ENCODE measurements around the gene MAN1A2.

The MAN1A2 gene

GRCh38 chr1:117562581-117563491 is 195.6 kb downstream of the MAN1A2 start:
- DNase-seq = no peak

DNA sequence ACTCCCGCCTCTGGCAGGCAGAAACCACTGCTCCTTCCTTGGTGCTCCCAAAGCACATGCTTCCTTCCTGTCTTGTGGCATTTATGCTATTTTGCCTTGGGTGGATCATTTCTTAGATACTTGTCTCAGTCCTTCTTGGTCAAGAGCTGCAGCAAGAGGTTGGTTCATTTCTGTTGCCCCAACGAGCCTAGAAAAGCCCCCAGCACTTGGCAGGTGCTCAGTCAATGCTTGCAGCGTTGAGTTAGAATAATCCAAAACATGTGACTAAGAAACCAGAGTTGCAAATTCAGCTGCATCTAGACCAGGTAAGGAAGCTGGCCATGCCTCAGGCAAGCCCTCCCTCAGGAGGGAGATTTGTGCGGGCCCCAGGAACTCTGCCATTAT is 196.2 kb downstream of the MAN1A2 start:
- no peak for DNase-seq

GRCh38 chr1:117564227-117565075 is 197.2 kb downstream of the MAN1A2 start:
- DNase-seq = no peak

DNA sequence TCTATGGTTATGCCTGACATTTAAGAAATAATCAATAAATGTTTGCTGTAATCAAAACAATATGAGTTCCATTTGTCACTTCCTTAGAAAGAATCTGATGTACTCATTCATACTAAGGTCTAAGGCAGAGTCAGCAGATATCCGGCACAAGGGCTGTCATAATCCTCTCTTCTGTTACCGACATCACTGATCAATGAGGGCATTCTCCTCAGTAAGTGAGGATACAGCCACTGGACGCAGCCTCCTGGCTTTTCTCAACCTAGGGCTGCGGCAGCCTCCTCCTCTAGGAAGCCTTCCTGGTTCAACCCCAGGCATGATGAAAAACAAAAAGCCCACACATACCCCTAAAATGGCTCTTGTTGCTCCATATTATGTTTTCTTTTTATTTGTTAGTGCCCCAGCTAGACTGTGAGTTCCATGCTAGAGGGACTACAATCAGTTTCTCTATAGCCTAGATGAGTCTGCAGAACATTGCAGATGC is 197.9 kb downstream of the MAN1A2 start:
- DNase-seq = no peak

DNA sequence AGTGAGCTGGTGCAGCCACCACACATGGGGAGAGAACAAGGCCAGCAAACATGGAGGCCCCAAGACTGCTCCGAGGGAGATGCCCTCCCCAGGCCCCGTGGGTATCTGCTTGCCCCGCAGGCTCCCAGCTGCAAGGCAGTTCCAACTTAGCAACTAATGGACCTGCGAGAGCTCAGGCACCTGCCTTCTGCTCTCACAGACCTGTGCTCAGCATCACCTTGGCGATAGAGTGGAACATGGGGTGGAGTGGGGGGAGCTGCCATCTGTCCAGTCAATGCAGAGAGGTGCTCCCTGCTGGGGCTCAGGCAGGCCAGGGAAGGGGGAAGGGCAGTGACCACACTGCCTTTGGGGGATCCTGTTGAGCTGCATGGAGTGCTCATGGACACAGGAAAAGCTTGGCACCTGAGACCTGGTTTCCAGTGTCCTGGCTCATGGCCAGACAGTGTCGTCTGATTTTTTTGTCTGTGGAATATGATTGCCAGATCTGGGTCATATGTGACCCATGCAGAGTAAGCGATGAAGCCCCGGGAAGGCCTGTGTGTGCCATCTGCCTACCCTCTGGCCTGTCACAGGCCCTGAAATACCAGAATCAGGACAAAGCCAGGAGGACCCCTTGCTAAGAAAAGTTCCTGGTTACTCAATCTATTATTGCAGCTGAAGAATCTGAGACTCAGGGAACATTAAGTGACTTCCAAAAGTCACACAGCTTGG is 198.7 kb downstream of the MAN1A2 start:
- DNase-seq = no peak

DNA sequence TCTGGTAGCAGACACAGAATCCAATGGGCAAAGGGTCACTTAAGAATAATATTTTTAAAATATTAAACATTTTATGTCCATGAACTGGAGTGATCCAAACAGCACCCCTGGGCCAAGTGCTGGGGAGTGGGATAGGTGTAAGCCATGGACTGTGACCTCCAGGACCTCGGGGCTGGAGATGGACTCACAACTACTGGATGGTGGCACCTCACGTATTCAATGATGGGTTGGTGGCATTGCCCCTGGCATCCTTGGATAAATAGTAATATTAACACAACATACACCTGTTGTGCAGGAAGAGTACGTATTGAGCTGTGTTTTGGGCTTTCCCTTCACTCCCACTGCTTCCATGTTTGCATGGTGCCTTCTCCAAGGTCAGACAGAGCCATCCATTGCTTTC is 199.3 kb downstream of the MAN1A2 start:
- no peak for DNase-seq

GRCh38 chr1:117567435-117567834 is 200.2 kb downstream of the MAN1A2 start:
- DNase-seq = no peak

- no peak for DNase-seq
Observed at GRCh38 chr1:117567976-117568375, 200.7 kb downstream of the MAN1A2 start.

DNA sequence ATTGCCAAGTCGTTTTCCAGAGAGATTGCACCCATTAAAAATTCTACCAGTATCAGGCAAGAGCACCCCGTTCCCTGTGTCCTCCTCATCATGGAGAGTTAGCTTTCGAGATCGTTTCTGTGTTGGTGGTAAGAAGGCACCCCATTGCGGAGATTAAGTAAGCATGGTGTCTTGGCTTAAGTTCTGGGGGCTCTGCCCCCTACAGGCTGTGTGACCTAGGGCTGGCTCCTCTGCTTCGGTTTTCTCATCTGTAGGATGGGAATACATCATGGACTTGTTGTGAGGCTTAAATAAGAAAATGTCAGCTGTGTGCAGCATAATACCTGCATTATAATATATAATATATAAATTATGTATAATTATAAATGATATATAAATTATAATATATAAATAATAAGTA is 201.8 kb downstream of the MAN1A2 start:
- DNase-seq = no peak

DNA sequence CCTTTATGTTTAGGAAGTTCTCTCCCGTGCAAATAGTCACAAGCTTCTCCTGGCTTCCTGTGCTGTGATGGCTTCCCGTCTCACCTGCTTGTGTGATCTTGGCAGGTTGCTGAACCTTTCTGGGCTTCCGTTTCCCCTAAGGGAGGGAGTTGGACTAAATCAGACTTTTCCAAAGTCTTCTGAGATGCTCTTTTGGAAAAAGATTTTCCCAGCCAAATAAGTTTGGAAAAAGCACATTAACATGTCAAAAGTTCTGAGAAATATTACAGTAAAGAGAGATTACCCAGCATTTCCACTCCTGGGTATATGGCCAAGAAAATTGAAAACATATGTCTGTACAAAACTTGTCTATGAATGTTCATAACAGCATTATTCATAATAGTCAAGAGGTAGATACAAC is 202.6 kb downstream of the MAN1A2 start:
- no peak for DNase-seq

- no peak for DNase-seq
Observed at GRCh38 chr1:117570988-117571409, 203.8 kb downstream of the MAN1A2 start.

DNA sequence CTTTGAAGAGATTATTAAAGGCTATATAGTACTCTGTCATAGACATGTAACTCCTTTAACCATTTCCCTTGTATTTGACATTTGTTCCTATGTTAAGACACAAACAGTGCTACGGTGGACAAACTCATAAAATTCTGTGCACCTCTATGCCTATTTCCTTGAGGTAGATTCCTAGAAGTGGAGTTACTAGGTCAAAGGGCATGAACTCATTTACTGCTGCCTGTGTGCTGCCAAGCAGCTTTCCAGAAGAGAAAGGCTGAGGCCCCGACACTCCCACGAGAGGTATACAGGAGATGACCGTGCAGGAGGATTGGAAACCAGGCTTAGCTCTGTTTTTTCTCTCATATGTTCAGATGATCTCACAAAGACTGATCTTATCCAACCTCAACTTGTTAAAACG is 204.2 kb downstream of the MAN1A2 start:
- no peak for DNase-seq

DNA sequence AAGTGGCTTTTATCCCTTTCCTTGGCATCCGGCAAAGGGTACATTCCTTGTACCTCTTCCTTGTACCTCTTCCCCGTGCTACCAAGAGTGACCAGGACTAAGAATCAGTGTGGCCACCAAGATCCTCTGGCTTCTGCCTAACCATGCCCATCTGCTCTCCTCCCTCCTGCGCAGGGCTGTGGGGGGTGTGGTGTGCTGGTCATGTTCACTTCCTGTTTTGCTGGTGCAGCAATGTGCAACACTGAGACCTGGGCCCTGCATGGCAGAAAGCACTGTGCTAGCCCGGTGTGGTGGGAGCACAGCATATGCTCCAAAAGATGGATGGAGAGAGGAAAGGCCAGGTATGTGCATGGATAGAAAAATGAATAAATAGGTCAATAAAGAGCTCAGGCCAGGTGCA is 205.3 kb downstream of the MAN1A2 start:
- DNase-seq = no peak

DNA sequence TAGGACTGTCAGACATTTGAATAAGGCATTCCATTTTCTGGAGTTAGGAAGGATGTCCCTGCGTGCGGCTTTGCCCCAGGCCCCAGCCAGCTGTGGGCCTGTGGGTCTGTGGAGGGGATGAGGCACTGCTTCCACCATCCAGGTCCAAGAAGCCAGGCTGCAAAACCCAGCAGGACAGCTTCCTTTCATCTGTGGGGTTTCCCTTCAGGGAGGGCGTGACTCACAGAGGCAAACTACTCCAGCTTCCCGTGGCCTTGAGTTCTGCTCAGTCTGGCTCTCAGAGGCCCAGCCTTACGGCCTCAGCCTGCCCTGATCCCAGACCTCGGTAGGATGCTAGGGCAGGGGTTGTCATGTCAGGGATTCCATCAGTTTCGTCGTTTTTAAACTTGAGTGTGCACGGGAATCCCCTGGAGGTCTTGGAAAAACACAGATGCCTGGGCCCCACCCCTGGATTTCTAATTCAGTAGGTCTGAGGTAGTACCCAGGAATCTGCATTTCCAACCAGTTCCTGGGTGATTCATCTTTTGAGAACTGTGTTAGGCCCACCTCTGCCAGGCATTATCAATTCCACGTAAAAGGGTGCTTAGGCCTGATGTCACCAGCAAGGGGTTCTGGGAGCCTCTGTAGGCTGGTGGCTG is 206.3 kb downstream of the MAN1A2 start:
- no peak for DNase-seq

DNA sequence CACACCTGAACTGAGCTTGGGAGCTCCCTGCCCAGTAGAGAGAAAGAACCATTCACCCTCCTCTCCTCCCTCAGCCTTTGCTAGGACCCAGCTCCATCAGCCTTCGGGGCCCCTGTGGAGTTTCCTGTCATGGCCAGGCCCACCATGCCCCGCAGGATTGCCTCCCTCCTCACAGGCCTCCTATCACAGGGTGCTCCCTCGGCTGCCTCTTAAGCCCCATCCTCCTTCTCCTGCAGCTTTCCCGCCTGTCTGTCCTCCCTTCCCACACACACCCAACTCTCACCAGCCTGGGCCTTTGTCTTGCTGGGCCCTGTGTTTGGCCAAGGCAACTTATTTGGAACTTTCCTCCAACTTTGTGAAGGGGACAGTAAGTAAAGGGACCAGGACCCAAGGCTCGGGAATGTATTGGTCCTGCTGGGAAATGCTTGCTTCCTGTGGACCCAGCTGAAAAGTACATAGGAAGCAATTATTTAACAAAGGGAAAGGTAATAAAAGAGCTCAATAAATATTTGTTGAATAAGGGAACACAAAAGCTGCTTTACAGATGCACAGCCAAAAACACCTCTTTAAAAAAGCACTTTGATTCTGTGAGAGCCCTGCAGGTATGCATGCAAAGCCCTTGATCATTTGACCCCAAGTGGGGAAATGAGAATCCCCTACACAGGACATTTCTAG is 207.0 kb downstream of the MAN1A2 start:
- no peak for DNase-seq

GRCh38 chr1:117575586-117576225 is 208.5 kb downstream of the MAN1A2 start:
- no peak for DNase-seq

GRCh38 chr1:117576236-117576635 is 209.0 kb downstream of the MAN1A2 start:
- DNase-seq = no peak

DNA sequence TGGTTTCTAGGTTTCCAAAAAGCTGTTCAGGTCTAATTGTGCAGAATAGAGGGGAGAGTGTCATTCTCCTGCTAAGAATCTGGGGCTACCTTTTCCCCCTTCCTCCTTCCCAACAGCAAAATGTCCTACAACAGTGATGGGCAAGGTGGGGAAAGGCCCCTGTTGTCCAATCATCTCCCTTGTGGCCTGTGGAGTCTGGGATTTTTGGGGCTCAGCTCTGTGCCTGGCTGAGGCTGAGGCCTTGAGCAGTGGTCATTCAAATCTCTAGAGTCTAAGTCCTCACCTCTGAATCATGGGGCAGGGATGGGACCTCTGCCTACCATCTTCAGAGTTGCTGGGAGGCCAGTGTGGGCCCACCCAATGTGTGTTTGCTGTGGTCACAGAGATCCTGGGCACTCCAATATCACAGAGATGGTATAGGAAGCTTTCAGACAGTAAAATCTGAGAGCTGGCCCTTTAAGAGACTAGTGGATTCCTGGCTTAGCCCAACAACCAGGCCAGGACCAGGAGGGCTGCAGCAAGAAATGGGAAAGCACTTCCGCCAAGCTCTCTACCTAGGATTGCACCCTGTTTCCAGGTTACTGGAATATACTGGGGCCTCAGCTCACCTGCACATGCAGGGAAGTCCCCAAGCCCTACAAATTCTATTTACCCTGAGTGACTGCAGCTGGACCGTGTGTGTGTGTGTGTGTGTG is 210.1 kb downstream of the MAN1A2 start:
- DNase-seq = no peak

GRCh38 chr1:117578466-117578865 is 211.2 kb downstream of the MAN1A2 start:
- no peak for DNase-seq
